GM19455 (cell line): ENCODE data around the gene SLC35F5.
A peak's percentile ranks its signal among the peaks of the same experiment; 100 is the strongest.
"Not testable (repeated sequence)": the region's sequence is repeated elsewhere in the genome, so short reads cannot be mapped to it uniquely, and the experiment has no call there.

Experiments
- ATAC-seq: cut with Tn5 transposase; IDR thresholded peaks from one replicate; pipeline ENCODE4 v1.9.1; 2021; ENCODE audit not compliant: unreplicated experiment

SLC35F5 gene, protein sequence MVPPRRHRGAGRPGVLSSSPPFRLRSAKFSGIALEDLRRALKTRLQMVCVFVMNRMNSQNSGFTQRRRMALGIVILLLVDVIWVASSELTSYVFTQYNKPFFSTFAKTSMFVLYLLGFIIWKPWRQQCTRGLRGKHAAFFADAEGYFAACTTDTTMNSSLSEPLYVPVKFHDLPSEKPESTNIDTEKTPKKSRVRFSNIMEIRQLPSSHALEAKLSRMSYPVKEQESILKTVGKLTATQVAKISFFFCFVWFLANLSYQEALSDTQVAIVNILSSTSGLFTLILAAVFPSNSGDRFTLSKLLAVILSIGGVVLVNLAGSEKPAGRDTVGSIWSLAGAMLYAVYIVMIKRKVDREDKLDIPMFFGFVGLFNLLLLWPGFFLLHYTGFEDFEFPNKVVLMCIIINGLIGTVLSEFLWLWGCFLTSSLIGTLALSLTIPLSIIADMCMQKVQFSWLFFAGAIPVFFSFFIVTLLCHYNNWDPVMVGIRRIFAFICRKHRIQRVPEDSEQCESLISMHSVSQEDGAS

DNA sequence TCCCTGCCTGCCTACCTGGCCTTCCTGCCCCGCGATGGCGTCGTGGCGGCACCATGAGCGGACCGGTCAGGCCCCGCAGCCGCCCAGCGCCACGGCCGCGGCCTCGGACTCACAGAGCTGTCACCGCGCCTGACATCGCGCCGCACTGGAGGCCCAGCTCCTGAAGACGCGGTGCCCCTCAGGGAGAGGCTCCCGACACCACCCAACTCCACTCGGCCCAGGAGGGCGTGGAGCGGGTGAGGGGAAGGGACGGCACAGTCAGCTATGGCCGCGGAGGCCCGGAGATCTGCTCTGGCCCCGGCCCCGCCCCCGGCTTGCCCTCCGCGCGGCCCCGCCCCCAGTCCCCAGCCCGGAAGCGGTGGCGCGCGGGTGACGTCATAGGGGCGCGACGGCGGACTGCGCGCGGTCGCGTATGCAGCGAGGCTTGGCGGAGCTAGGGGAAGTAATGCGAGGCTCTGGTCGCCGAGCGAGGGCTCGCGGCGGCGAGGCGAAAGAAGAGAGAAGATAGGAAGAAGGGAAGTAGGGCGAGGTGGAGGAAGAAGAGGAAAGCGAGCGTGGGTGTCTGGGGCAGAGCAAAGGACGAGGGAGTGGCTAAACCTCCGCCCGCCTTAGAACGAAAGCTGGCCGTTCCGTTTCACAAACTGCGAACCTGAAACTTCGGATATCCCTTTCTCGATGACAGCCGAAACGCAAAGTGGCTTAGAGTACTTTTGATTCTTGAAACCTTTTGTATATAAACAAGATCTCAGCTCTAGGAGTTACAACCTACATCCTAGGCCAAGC is at the start of gene SLC35F5:
Gene SLC35F5 (minus strand): TSS at position 288 of the 783 bp plus-strand sequence. CDS start 233 bp downstream, at position 55.
- ATAC-seq: peak; percentile 89

DNA sequence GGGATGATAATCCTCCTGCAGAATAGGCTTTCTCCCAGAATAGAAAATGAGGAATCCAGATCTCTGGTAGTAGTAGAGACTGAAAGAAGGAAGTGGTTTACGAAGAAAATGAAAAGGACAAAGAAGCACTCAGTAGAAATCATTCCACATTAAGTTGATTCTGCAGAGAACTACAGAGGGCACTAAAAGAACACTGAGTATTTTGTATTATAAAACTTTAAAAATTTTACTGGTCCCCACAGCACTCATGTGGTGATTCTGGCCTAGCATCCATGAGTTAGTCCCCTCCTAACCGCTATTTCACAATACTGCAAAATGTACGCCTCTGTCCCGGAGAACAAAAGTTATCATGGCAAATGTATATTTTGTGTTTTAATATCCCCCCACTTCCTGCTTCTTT is 42.9 kb upstream of the SLC35F5 start:
- no peak for ATAC-seq

DNA sequence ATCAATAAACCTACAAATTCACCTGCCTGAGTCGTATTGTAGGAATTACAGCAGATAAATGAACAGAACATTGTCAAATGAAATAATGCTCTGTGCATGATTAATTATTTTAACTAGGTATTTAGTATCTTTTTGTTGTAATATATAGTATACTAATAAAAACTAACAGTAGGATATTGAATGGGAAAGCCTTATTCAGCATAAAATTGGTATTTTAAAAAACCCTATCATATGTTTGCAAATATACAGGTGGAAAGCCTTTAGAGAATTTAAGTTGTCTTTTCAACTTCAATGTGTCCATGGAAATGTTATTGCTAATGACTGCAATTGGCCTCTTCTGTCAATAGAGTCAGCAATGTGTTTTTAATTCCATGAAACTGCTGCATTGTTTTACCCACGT is 40.8 kb upstream of the SLC35F5 start:
- no peak for ATAC-seq

DNA sequence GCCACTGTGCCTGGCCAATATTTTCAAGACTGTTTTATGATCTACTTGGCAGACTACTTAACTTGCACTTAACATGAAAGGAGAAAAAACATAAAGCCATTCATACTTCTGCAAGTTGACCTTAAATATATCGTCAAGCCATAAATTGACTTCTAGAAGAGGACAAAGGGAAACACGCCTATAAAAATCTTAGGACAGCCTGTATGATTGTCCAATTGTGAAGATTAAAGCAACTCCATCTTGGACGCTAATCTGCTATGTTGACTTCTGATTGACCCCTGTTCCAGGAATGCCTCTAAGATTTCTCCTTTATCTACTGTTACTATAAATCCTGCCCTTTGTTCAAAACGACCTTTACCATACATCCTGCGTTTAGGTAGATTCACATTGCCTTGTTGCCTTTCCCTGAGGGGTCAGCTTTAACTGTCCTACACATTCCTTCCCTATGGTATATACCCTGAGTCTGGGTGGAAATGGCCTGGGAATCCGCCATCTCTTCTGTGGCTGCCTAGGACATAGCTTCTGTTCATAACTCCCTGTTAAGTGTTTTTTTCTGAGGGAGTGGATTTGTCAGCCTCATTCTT is 40.2 kb upstream of the SLC35F5 start:
- no peak for ATAC-seq

DNA sequence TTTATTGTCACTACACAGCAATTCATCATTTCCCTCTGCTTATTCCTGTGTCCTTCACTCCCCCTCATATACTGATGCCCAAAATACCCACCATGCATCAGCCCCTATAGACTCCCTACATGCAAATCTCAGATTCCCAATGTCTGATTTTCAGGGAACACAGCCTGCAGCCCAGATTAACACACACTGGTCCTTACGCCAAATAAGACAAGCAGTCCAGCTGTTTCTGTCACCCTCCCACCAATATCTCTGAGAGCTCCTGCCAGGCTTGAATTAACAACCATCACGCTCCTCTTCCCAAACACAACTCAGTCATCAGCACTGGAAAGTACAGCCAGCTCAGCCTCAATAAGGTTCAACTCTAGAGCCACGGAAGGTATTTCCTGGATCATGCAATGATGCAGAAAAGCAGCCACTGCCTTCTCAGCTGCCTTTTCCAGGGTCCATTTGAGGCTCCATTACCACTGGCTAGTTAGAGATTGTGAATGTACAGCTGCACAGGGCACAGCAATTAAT is 39.0 kb upstream of the SLC35F5 start:
- ATAC-seq: no peak

DNA sequence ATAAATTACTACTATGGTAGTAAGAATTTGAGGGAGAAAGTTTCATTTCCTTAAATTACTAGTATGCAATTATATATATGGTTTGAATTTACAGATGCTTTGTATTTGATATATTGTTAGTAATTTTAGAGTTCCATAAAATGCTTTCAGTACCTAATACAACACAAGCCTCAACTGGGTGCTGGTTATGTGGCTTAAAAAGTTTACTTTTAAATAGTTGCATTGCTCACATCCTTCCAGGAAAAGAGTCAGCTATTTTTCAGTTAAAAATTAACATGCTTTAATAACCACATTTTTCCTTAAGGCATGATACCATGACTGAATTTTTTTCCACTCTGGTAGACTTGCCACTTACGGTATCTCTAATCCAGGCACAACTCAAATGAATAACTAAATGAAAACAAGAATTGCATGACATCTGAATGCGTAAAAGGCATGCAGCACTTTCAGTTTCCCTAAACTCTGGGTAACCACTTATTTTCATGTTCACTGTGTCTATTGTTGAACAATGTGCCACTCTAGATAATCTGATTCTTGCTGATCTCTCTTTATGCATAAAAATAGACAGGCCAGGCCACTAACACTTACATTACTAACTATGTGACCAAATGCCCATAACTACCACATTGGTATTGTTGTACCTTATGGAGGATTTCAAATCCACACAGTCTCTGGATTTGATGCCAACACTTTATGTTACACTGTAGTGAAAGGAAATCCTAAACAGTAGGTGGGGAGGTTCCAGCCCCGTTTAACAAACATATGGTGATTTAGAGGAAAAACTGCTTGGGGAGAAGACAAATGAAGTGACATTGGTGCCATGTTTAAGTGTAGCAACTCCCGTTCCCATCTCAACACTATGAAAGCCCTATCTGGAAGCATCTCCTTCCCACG is 35.5 kb upstream of the SLC35F5 start:
- ATAC-seq: peak; percentile 83

DNA sequence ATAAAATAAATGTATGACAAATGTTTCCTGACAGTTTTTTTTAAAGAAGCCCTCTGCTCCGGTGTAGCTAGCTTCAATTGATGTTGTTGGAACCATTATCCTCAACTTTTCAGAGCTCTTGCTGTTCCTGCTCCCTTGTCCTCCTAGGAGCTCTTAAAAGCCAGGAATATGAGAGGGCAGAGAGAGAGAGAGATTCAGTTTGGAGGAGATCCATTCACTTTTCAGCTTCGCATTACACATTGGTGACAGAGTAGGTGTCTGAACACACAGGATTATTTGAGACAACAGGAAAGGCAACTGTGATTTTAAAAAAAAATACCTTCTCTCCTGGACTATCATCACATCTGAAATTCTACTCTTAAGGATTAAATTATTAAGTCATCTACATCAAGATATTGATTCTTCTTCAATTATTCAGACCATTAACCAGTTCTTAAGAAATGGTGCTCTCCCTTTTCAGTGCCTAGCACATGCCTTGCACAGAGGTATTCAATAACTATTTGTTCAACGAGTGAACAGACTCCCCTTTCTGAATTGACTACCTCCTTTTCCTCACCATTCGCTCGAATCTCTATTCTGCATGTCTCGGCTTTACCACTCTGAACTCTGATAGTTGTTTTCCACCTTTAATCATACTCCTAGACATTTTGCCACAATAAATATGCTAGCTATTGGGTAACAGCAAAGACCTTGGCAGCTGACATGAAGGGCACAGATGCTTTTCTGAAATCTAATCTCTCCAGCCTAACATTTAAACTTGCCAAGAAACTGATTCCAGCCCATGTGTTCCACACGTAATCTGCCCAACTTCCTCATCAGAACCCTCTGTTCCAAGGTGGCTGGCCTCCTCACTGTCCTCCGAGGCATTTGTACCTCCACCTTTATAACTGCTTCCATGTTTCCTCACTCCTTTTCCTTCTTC is 28.6 kb upstream of the SLC35F5 start:
- no peak for ATAC-seq

DNA sequence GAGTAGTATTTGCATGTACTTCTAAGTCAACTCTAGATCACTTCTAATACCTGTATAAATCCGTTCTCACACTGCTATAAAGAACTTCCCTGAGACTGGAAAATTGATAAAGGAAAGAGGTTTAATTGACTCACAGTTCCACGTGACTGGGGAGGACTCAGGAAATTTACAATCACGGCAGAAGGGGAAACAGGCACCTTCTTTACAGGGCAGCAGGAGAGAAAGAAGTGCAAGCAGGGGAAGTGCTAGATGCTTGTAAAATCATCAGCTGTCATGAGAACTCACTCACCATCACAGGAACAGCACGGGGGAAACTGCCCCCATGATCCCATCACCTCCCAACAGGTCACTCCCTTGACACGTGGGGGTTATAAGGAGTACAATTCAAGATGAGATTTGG is 24.0 kb upstream of the SLC35F5 start:
- ATAC-seq: no peak

DNA sequence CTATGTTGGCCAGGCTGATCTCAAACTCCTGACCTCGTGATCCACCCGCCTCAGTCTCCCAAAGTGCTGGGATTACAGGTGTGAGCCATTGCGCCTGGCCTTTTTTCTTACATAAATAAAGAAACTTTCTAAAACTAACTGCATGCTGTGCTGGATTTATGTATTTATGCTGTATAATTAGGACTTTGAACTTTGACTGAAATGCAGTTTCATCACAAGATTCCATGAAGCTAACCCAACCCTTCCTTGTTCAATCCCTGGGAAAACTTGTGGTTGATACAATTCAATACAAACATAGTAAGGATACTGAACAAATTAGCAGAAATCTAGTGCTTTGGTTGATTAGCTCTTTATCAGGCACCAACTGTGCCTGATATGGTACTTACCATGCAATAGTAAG is 20.9 kb upstream of the SLC35F5 start:
- no peak for ATAC-seq

DNA sequence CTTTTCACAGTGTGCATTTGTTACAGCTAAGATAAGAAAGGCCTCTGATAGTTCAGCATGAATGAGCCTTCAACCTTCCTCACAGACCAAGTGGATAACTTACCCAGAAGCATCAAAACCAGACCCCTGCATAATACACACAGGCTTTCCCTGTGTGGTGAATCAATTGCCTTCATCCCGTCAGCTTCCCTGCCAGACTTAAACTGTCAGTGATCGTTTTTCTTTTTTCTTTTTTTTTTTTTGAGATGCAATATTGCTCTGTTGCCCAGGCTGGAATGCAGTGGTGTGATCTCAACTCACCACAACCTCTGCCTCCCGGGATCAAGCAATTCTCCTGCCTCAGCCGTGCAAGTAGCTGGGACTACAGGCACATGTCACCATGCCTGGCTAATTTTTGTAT is 20.5 kb upstream of the SLC35F5 start:
- ATAC-seq: no peak

DNA sequence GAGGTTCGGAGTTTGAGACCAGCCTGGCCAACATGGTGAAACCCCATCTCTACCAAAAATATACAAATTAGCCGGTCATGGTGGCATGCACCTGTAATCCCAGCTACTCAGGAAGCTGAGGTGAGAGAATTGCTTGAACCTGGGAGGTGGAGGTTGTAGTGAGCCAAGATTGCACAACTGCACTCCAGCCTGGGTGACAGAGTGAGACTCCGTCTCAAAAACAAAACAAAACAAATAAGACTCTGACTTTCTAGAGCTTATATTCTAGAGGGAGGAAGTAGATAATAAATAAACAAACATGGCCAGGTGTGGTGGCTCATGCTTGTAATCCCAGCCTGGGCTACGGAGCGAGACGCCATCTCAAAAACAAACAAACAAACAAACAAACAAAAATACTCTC is 18.2 kb upstream of the SLC35F5 start:
- not testable (repeated sequence) for ATAC-seq

DNA sequence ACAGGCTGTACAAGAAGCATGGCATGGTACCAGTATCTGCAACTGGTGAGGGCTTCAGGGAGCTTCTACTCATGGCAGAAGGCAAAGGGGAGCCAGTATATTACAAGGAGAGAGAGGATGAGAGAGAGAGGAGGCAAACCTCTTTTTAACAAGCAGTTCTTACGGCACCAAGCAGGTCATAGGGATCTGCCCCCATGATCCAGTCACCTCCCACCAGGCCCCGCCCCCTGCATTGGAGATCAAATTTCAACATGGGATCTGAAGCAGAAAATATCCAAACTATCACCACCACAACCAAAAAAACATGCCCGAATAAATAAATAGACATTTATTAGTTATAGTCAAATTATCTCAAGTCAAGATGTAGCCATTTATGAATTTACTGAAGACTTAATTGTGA is 14.5 kb upstream of the SLC35F5 start:
- no peak for ATAC-seq

DNA sequence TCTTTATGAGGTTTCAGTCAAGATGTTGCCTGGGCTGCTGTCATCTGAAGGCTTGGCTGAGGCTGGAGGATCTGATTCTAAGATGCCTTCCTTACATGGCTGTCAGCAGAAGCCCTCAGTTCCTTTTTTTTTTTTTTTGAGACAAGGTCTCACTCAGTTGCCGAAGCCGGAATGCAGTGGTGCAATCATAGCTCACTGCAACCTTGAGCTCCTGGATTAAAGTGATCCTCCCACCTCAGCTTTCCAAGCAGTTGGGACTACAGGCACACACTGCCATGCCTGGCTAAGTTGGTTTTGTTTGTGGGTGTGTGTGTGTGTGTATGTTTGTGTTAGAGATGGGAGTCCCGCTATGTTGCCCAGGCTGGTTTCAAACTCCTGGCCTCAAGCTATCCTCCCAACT is 13.1 kb upstream of the SLC35F5 start:
- no peak for ATAC-seq

DNA sequence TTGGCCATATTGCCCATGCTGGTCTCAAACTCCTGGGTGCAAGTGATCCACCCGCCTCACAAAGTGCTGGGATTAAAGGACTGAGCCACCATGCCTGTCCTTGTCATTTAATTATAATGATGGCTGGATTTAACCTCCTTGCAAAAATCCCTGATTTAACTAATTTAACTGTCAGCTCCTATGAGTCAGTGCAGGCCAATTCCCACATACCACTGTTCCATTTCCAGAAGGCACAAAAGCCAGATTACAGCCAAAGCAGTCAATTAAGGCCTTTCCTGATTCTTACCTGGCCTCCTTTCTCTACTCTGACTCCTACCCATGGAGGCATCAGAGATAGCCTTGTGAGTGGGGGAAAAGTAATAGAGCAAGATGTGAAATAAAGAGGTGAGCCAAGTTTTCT is 12.3 kb upstream of the SLC35F5 start:
- no peak for ATAC-seq

DNA sequence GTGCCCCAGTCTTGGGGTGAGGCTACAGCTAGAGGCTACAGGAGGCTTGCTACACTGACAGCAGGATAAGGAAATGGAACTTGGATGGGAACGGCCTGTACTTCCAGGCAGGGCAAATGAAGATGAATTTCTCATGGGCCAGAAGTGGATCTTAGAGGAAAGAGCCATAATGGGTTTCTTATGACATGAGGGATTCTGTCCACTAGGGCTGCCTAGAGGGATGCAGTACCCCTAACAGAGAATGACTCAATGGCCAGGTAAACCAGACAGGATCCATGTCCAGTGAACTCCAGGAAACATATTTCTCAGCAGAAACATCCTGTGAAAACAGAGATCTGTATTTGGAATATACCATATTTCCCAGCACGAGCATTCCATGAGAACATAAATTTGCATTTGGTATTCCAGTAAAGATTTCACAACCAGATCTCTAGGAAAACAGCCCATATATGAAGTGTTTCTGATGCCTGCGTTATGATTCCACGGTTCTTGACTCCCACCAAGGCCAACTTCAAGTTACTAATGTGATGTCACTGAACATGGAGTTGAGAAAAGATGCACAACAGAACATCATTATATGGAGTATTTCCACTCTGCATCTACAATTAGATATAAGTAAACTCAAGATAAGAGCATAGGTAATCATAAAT is 11.5 kb upstream of the SLC35F5 start:
- ATAC-seq: no peak

DNA sequence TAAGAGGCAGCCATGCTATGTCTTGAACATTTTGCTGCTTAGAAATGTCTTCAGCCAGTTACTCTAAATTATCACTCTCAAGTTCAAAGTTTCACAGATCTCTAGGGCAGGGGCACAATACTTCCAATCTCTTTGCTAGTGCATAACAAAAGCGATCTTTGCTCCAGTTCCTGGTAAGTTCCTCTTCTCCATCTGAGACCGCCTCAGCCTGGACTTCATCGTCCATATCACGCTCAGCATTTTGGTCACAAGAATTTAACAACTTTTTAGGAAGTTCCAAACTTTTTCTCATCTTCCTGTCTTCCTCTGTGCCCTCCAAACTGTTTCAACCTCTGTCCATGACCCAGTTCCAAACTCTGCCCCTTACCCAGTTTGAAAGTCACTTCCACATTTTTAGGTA is 8.8 kb upstream of the SLC35F5 start:
- ATAC-seq: no peak

DNA sequence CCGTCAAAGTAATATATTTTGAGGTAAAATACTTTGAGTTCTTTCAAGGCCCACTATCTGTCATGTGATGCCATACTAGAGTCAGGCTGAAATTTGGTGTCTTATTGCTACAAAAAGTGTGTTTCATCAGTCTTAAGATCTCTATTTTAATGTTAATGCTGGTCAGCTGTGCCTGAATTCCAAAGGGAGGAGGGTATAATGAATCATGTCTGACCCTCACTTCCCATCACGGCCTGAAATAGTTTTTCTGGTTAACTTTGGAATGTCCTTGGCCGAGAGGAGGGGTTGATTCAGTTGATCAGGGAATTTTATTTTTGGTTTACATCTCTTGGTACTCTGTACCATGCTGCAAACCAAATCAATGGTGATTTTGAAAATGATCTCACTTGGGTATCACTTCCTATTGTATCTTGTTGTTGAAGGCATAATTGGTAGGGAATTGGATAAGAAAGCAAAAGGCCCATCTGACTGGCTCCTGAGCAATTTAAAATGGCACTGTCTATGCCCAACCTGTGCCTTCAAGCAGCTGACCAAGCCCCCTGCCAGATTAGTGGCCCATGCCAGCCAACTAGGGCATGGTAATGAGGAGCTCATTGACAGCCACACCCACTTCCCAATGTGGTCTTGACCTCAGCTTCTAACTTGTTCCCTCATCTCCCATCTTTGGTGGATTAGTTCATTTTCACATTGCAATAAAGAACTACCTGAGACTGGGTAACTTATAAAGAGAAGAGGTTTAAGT is 6.1 kb upstream of the SLC35F5 start:
- ATAC-seq: no peak

DNA sequence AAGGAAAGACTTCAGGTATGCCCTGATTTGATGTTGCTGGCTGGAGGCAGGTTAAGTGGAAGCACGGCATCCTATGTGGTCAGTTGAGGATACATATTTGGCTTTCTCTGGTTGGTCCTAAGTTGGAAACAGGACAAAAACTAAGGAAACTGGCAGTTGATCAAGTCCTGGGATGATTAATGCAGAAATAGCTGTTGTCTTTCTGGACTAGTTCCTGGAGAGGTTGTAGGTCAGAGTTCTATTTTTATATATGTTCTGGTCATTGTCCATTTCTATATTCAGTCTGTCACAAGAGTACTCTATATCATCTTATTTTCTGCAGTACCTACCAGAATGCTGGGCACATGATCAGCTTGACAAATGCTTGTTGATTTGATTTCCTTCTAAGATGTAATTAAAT is 4.0 kb upstream of the SLC35F5 start:
- ATAC-seq: no peak
